Activated T-cell treated with anti-CD3 and anti-CD28 coated beads for 1 hour (primary cell): Measurements from ENCODE around the gene SMC1A.
A peak's percentile ranks its signal among the peaks of the same experiment; 100 is the strongest.
"Not testable (repeated sequence)": the region's sequence is repeated elsewhere in the genome, so short reads cannot be mapped to it uniquely, and the experiment has no call there.

Experiments used
- DNase-seq: peaks from one replicate; pipeline ENCODE4 v3.0.0-alpha.2; 2020; ENCODE audit warnings: low read depth

Gene SMC1A

GRCh38 chrX:53421772-53422085 is 725 bp downstream of the SMC1A start:
- DNase-seq, result peak; percentile 7

DNA sequence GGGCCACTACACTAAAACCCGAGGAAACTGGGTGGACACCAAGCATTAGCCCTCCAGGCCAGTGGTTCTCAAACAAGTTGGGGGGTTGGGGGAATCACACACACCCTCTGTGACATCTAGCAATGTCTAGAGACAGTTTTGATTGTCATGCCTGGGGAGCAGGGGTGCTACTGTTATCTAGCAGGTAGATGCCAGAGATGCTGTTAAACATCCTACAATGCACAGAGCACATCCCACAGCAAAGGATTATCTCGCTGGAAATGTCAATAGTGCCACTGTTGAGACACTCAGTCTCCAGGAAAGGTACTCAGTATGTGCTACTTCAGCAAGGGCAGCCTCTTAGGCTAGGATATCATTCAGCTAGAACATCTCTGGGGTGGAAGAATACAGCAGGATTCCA is 1.3 kb downstream of the SMC1A start:
- DNase-seq, result no peak

GRCh38 chrX:53420351-53420750 is 2.1 kb downstream of the SMC1A start:
- not testable (repeated sequence) for DNase-seq

DNA sequence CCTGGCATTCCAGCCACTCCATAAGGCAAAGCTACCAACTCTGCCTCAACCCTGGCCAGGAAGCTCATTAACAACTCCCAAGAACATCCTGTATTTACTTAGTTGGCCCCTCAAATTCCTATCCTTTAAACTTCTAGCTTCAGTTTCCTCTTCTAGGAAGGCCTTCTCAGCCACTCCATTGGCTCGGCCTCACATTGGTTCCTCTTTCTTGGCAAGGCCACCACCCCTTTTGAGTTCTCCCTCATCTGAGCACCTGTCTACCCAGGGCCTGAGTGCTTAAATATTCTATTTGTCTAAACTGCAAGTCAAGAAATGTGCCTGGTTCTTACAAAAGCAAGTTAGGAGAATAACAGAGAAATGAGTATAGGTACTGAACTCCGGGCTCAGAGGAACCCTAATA is 10.0 kb downstream of the SMC1A start:
- DNase-seq, result no peak

GRCh38 chrX:53403535-53403934 is 18.9 kb downstream of the SMC1A start:
- no peak for DNase-seq

- no peak for DNase-seq
These were observed 24.2 kb downstream of the SMC1A start for GRCh38 chrX:53398216-53398615.

DNA sequence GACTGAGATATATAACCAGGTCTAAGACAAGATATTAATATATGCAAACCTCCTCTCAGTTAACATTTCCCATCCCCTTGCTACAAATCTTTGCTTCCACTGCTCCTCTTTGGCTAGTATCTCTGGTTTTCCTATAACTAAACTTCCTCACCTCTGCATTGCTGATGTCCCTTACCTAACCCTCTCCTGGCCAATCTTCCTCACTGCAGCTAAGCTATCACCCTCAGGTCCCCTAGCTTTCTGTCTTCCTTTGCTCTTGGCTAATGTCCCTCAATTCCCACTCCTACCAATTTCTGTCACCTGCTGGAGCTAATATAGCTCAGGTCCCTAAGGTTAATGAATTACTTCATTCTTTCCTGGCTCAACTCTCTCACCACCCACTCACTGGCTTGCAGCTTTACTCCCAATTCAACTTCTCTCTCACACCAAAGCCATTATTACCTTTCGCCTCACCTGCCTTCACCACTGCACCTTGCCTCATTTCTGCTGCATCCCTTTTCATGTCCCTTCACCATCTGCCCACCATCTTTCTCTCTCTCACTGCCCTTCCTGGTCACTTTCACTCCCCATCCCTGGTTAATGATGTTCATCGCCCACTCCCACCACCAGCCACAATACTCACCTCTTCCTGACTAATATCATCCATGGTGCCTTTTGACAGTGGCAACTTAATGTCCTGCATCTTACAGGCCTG is 26.7 kb downstream of the SMC1A start:
- DNase-seq, result no peak

DNA sequence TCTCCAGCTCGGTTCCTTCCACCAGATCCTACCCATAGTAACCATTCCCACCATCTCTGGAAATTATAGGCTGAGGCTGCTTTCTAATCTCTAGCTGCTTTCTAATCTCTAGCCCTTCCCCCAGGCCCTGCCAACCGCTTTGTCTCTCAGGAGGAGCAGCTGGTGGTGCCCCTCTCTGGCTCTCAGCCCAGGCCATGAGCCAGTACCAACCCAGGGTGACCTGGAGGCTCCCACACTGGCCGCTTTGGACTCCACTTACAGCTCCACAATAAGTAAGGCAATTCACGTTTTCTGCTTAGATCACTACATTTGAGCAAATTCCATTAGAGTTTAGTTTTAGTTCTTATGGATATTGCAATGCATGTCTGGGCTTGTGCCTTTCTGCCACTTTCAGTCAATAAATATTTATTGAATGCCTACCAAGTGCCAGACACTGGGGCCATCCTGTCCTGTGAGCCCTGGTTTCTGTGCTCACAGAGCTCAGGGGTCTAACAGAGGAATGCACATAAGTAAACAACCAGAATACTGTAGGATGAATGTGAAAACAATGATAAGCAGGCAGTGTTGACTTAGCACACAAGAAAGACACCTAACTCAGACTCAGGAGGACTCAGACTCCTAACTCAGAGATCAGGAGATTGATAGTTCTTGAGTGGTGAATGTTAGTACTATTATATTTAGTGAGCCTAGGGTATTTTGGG is 38.9 kb downstream of the SMC1A start:
- no peak for DNase-seq

- DNase-seq, result no peak
These were observed 42.7 kb downstream of the SMC1A start for GRCh38 chrX:53379747-53380146.

DNA sequence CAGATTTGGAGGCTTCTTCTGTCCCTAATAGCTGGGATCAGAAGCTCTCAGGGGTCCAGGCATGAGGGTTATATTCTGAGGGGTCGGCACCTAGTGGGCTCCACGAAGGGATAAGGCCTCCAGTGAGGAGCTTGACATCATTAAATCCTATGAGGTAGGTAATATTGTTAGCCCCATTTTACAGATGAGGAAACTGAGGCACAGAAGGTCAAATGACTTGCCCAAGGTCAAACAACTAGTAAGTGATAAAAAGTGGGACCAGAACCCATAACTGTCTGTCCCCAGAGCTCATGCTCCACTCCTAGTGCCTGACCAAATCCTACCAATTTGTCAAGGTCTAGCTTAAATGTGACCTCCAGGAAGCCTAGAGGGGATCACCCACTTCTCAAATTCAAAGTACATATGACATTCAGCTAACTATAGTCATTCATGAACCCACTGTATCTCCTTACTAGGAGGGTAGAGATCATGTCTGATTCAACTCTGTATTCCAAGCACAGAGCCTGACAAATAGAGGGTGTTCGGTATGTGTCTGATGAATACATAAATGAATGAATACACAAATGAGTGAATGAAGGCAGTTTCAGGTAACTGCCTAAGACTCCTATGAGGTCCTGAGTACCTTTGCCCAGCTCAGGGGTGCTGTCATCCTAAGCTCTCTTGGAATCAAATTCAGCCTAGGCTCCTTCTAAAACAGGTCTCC is 43.3 kb downstream of the SMC1A start:
- DNase-seq, result no peak

GRCh38 chrX:53377464-53377863 is 45.0 kb downstream of the SMC1A start:
- no peak for DNase-seq

- DNase-seq, result no peak
These were observed 45.6 kb downstream of the SMC1A start for GRCh38 chrX:53376888-53377287.

DNA sequence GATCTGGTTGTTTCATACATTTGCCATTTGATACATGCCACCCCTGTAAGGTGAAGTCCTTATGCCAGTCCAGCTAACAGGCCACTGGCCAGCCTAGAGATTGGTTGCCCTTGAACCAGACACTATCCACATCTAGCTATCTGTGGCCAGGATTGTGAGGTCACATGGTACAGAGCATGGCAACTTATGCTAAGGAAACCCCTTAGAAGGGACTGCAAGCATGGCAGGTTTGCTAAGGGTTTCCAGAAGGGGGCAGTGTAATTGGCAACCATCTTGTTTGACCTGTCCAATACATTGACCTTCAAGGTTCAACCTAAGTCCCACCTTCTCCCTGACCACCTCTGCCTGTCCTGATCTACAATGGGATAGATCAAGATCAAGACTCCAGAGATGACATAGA is 47.5 kb downstream of the SMC1A start:
- DNase-seq, result no peak

DNA sequence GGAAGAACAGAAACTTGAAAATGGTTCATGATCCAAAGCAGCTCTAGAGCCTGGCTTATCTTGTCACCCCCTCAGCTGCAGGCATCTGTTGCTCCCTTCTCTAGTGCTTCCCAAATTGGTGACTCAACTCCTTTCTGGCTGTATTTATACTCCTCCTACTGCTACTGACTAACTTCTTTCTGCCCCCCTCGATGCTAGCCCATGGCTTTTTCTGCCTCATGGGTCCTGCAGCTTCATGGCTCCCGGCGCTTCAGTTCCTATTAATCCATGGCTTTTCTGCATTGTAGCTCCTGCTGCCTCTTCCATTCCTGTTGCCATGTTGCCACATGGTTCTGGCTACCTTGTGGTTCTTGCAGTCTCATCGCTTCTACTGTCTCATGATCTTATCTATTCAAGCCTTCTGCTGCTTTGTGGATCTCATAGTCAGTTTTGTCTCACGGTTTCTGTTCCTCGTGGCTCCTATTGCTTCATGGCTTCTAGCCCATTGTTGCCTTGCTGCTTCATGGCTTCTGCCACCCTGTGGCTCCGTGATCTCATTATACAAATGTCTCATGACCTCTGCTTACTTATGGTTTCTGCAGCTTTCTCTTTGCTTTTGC is 48.1 kb downstream of the SMC1A start:
- DNase-seq, result no peak

- no peak for DNase-seq
These were observed 49.1 kb downstream of the SMC1A start for GRCh38 chrX:53373307-53373706.

DNA sequence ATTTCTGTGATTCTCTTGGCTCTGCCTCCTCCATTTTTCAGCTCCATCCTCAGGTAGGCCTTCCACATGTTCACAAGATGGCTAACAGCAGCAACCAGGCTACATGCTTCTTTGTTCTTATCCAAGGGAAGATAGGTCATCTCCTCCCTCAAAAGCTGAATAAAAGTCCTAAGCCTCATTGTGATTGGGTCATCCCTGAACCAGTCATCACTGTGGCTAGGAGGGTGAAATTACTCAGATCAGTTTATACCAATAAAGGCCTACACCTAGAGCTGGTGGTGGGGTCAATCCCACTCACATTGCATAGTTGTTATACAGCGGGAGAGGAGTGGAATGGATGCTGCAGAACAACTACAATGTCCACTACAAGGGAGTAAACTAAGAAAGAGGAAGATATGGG is 56.0 kb downstream of the SMC1A start:
- DNase-seq, result not testable (repeated sequence)

- no peak for DNase-seq
These were observed 60.0 kb downstream of the SMC1A start for GRCh38 chrX:53362449-53362848.

DNA sequence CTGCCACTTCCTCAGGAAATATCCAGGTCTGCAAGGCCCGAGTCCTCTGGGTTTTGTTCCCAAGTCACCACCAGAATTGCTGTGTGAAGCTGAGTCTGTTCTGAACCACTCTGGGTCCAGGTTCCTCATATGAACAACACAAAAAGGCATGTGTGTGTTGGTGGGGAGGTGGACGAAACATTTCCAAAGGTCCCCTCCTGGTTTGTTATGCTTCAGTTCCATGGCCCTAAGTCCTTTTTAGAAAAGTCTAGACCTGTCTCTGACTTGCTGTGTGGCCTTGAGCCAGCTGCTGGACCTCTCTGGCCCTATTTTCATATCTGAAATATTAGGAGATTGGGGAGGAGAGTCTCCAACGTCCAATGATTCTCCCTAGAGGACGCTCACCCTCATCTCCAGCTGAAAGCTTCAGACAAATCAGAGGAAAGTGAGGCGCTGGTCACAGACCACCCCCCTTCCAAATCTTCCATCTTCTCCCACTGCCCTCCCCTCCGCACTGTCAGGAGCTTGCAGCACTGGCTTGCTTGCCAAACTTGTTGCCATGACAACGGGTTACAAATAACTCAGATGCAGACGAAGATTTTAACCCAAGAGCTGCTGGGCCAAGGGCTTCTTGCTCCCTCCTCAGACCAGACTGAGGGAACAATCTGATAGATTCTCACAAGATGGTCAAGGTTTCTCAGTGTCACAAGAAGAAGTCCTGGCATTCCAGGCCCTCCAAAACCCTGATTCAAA is 64.5 kb downstream of the SMC1A start:
- DNase-seq, result no peak

DNA sequence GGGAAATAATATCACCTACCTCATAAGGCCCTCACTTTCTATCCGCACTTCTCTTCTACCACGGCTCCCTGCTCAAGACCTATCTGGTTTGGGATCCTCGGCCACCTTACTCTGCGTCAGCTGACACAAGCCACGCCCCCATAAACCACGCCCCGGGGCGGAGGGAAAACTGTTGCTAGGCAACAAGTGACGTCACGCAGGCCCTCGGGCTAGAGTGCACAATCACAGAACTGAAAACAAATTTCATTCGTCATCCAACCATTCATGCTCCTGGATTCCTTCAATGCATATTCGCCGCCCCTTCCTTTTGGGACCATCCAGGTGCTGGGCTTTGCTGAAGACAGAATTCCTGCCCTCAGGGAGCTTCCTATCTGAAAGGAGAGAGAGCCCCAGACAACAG is 66.3 kb downstream of the SMC1A start:
- DNase-seq, result no peak

GRCh38 chrX:53354669-53355068 is 67.8 kb downstream of the SMC1A start:
- DNase-seq, result no peak

GRCh38 chrX:53347948-53348347 is 74.5 kb downstream of the SMC1A start:
- DNase-seq, result no peak
